Uterus (tissue), 2 donors: Measurements from ENCODE around the gene EYA4.

Experiments
- POLR2A ChIP-seq, 2 donors: fragments of 450-650 bp; IDR thresholded peaks; one replicate each; pipeline ENCODE4 v1.6.1; 2016; ENCODE audit warnings: antibody characterized with exemption in 2 of 2, mild to moderate bottlenecking in 1 of 2, moderate library complexity in 1 of 2
- TF ChIP-seq, protein P1 (sequence below), 4 experiments: fragments of 200-600 bp in 2 of 4; fragments of 450-650 bp in 2 of 4; sonication (generic) in 2 of 4; IDR thresholded peaks; one replicate each; pipeline ENCODE4 v1.5.1; 2016 to 2019; ENCODE audit warnings: antibody characterized with exemption in 4 of 4, mild to moderate bottlenecking in 2 of 4, moderate library complexity in 1 of 4

DNA sequence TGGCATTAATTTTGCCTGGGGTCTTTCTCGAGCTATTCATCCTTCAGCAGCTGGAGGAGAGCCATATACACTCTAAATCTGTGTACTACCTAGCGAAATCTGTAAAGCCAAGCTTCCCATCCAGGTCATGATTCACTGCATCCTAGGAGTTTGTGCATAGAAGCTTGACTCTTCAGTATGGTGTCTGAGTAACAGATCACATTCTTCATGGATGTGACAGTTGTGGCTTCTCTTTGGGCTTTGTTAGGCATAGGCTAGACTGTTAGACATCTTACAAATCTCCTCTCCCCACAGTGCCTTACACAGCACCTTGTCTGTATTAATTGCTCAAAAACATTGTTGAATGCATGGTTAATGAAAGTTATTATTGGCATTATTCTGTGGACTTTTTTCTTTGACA lies 177.0 kb downstream of the EYA4 start:
- TF ChIP-seq, protein P1, sequence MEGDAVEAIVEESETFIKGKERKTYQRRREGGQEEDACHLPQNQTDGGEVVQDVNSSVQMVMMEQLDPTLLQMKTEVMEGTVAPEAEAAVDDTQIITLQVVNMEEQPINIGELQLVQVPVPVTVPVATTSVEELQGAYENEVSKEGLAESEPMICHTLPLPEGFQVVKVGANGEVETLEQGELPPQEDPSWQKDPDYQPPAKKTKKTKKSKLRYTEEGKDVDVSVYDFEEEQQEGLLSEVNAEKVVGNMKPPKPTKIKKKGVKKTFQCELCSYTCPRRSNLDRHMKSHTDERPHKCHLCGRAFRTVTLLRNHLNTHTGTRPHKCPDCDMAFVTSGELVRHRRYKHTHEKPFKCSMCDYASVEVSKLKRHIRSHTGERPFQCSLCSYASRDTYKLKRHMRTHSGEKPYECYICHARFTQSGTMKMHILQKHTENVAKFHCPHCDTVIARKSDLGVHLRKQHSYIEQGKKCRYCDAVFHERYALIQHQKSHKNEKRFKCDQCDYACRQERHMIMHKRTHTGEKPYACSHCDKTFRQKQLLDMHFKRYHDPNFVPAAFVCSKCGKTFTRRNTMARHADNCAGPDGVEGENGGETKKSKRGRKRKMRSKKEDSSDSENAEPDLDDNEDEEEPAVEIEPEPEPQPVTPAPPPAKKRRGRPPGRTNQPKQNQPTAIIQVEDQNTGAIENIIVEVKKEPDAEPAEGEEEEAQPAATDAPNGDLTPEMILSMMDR (IDR thresholded peaks at IDR 0.05) = no peak
- no peak for TF ChIP-seq POLR2A (IDR thresholded peaks at IDR 0.05)
